ENCODE results near the gene BMP6. TPM values are rescaled to one million over a fixed set of nuclear protein-coding genes. Genes with fewer than 3 reads are reported as not detected.

BMP6 gene
- total RNA-seq, 1 experiment from 2014 or later = 0.82 TPM

DNA sequence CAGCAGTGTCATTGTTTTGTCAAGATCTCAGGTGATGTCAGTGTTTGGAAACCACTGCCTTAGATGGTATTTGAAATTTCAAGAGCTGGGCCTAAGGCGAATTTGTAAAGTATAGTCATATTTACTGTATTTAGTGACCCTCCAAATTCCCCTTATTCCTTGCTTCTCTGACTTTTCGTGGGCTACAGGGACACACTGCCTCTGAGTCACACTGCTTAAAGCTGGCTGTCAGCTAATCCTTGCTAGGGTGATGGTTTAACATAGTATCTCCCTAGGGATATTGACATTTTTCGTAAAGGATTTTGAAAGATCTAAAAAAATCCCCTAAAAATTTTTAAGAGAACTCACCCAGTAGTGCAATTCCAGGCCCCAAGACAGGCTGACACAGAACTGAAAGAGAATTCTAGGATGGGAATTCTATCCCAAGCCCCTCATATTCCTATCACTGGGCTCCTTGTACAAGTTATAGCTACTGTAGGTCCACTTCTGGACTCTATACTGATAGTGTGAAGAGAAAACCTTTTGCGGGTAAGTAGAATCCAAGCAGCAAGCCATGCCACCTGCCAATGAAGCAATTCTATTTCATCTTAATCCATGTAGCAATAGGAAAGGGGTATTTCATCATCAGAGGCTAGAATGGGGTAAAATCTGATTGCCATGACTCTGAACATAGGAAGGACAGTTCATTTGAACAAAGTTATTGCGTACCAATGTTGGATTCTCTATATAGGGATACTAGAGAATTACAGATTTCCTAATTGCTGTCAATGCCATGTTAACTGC, 4.3 kb downstream of the BMP6 start:
- Histone ChIP-seq H3K27me3 (peaks cover 29% of the 10 kb centered on the region), H3K9me3 (no peaks in the 10 kb centered on the region), H3K36me3 (no peaks in the 10 kb centered on the region), H3K4me3 (no peak overlapping the region)
- DNase-seq = no peak

DNA sequence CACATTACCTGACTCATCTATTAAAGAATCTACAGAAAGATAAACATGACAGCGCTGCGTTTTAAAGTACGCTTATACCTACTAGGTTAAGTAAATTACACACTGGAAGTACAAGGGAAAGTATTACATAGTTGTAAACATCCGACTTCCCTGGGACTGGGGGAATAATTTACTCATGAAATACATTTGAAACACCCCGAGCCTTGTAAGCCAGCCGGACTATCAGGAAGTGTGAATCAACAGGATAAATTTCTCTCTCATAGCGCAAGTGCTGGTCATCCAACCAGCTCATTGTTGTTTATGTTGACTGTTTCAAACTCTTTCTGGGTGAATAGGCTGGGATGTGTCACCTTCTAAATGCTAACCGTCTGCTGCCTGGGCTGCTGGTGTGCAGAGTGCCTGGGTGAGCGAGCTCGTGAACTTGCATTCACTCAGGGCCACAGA, 4.9 kb downstream of the BMP6 start:
- H3K4me3 ChIP-seq = no peak overlapping the region
- H3K27me3 ChIP-seq = peaks cover 23% of the 10 kb centered on the region
- DNase-seq = peak; percentile 79

DNA sequence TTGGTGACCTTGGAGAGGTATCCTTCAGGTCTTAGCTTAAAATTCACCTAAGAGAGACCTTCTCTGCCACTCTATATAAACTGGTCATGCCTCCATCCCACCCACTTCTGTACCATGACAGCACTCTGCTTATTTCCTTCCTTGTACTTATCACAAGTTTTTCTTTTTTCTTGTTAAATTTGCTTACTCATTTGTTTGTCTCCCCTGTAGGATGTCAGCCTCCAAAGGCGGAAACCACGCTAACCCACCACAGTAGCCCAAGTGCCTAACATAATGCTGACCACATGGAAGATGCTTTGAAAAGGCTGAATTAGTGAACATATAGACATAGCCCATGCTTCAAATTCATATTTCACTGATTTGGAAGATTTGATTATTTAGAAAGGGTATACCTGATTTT, 5.4 kb downstream of the BMP6 start:
- Histone ChIP-seq H3K4me3 (no peak overlapping the region), H3K27me3 (peaks cover 19% of the 10 kb centered on the region), H3K36me3 (no peaks in the 10 kb centered on the region), H3K9me3 (no peaks in the 10 kb centered on the region)
- no peak for DNase-seq

More for the DNA sequence above, 4.9 kb downstream of the BMP6 start:
- Histone ChIP-seq H3K36me3 (no peaks in the 10 kb centered on the region), H3K9me3 (no peaks in the 10 kb centered on the region)

DNA sequence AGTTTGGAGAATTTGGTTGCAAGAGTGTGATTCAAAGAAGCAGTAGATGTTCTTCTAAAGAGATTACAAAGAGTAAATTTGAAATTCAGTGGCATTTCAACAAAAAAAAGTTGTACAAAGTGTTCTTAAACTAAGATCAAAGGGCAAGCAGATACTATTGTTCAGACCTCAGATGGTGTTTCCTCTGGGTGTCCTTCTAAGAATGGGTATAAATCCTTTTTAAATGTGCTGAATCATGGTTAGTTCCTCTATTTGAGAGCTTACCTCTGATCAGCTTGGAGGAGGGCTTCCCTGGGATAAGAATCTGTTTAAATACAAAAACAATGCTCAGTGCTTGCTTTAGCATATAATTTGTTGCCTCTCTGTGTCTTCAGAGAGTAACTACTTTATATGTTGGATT, 6.3 kb downstream of the BMP6 start:
- Histone ChIP-seq H3K36me3 (no peaks in the 10 kb centered on the region), H3K4me3 (no peak overlapping the region), H3K27me3 (peaks cover 13% of the 10 kb centered on the region), H3K9me3 (no peaks in the 10 kb centered on the region)
- DNase-seq = no peak

DNA sequence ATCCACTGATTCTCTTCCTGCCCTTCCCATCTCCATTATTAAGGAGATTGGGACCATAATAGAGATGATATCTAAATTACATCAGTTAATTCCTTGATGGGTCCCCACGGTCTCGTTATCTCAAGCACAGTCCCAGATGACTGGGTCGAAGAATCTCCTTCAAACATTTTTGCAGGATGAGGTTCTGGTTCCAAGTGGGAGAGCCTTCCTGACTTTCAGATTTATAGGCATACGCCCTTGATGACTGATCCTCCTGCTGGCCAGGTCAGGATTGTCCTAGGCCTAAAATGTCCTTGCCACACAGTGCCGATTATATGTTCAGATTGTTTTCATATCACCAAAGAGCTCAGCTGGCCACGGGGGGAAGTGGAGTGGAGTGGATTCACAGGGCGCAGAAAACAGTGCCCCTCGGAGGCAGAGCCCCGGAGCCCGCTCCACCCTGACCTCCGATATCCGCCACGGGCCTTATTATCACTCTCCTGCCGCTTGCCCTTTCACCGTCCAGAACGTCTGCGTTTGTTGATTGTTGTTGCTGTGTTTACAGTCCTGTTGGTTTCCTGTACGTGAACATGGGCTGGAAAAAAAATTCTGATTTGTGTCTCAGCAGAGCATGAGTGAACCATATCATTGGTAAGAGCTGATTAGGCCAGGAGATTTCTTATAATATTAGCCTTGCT, 8.9 kb downstream of the BMP6 start:
- DNase-seq = no peak
- Histone ChIP-seq H3K36me3 (no peaks in the 10 kb centered on the region), H3K9me3 (no peaks in the 10 kb centered on the region), H3K27me3 (no peaks in the 10 kb centered on the region), H3K4me3 (no peak overlapping the region)

DNA sequence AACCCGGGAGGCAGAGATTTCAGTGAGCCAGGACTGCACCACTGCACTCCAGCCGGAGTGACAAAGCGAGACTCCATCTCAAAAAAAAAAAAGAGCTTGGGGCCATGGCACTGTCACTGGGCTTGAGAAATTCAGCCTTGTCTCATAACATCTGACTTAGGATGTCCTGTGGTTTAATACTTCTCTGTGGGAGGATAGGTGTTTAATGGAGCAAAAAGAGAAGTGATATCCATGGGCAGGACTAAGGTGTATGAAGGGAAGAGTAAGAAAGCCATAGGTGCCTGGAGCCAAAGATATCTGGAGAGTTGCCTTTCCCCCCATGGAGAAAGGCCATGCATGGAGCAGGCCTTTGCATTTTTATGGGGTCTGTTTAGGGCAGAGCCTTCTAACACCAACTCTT, 11.2 kb downstream of the BMP6 start:
- no peak for DNase-seq
- H3K36me3 ChIP-seq = no peaks in the 10 kb centered on the region
- H3K9me3 ChIP-seq = no peaks in the 10 kb centered on the region
- no peaks in the 10 kb centered on the region for H3K27me3 ChIP-seq
- H3K4me3 ChIP-seq = no peak overlapping the region

DNA sequence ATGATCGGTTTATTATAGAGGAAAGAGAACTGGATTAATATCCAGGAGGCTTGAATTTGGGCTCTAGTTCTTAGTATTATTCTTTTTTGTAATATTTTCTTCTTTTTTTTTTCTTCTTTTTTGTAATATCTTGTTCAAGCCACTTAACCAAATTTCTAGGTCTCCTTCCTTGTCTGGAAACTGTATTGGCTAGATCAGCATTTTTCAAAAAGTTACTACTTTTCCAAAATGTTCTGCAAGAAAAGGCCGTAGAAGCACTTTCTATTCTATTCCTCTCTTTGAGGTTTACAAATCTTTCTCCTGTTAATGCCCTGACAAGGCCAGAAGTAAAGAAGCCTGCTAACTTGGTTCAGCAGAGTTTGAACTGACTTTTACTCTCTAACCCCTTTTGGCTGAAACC, 12.0 kb downstream of the BMP6 start:
- Histone ChIP-seq H3K9me3 (no peaks in the 10 kb centered on the region), H3K4me3 (no peak overlapping the region), H3K27me3 (no peaks in the 10 kb centered on the region), H3K36me3 (no peaks in the 10 kb centered on the region)
- no peak for DNase-seq

DNA sequence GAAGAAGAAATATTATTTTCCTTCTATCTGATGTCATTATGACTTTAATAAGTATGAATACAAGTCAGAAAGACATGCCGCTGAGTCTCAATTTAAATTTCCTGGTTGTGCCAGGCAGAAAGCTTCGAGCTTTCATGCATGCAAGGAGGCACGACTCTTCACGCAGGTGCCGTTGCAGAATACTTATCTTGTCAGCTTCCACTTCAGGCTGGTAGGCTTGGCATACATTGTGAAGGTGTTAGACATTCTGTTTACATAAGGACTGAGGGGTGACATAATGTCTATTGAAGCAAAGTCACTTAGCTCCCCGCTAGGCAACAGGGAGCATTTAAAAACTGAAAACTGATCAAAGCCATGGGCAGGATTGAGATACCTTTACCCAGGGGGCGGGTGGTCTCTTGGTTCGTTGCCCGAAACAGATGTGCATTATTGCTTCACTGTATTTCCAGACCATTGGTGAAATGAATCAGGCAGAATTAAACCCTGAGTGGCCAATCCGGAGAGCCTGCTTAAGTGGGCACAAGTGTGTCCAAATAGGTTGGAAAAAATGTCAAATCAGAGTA, 16.4 kb downstream of the BMP6 start:
- H3K4me3 ChIP-seq = no peak overlapping the region
- no peaks in the 10 kb centered on the region for H3K27me3 ChIP-seq
- DNase-seq = no peak

DNA sequence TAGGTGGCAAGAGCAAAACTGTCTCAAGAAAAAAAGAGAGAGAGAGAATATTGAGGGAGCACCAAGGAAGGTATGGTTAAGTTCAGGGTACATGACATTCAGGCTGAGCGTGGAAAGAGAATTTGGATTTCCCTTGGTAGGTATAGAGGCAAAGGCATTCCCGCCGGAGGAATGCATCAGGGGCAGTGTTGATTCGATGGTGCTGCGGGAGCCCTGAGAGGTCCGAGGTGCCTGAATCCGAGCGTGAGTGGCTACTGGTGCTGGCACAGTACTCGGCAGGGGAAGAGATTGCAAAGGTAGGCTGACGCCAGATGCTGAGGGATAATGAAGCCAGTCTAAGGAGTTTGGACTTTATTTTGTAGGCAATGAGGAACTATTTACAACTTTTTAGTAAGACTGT, 20.0 kb downstream of the BMP6 start:
- H3K9me3 ChIP-seq = no peaks in the 10 kb centered on the region
- H3K36me3 ChIP-seq = no peaks in the 10 kb centered on the region
- H3K27me3 ChIP-seq = no peaks in the 10 kb centered on the region
- H3K4me3 ChIP-seq = no peak overlapping the region
- DNase-seq = no peak

More for the DNA sequence above, 16.4 kb downstream of the BMP6 start:
- Histone ChIP-seq H3K9me3 (no peaks in the 10 kb centered on the region), H3K36me3 (no peaks in the 10 kb centered on the region)

DNA sequence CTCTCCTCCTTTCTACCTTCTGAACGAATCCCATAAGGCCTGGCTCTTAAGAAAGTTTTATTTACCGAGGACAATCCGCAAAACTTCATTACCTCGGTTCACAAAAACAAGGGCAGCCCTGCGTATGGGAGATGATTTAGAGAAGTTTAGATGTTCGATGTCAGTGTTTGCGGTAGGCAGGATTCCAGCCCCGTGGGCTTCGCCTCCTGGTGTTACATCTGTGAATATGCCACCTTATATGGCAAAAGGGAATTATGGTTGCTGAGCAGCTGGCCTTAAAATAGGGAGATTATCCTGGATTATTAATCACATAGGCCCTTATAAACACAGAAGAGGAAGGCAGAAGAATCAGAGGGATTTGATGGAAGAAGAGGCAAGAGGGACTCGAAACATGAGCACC, 21.1 kb downstream of the BMP6 start:
- Histone ChIP-seq H3K9me3 (no peaks in the 10 kb centered on the region), H3K36me3 (no peaks in the 10 kb centered on the region), H3K4me3 (no peak overlapping the region), H3K27me3 (no peaks in the 10 kb centered on the region)
- DNase-seq = no peak

DNA sequence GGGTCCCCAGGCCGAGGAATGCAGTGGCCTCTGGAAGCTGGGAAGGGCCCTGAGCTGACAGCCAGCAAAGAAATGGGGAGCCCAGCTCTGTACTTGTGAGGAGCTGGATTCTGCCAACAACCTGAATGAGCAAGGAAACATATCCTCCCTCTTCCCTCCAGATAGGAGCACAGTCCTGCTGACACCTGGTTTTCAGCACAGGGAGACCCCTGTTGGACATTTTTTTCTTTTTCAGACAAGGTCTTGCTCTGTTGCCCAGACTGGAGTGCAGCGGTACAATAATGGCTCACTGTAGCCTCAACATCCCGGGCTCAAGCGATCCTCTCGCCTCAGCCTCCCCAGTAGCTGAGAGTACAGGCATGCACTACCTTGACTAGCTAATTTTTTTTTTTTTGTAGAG, 21.5 kb downstream of the BMP6 start:
- H3K36me3 ChIP-seq = no peaks in the 10 kb centered on the region
- H3K9me3 ChIP-seq = no peaks in the 10 kb centered on the region
- no peak overlapping the region for H3K4me3 ChIP-seq
- no peaks in the 10 kb centered on the region for H3K27me3 ChIP-seq
- no peak for DNase-seq

DNA sequence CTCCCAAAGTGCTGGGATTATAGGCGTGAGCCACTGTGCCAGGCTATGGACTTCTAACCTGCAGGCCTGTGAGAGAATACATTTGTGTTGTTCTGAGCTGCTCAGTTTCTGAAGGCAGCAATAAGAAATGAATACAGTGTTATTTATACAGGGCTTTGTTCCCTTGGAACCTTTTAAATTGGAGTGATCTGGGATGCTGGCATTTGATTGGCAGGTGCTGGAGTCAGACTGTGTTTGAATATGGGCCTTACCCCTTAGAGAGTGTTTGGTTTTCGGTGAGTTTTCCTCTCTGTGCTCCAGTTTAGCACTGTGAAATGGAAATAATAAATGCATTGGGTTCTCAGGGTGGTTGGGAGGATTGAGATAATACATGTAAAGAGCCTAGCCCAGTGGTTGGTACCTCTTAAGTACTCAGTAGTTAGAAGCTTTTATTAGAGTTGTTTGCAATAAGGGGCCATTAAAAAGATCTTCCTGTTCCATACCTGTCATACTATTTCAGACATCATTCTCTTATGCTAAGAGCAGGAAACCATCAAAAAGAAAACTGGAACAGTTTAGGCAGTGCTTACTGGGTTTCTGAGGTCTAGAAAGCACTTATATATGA, 22.1 kb downstream of the BMP6 start:
- no peaks in the 10 kb centered on the region for H3K9me3 ChIP-seq

DNA sequence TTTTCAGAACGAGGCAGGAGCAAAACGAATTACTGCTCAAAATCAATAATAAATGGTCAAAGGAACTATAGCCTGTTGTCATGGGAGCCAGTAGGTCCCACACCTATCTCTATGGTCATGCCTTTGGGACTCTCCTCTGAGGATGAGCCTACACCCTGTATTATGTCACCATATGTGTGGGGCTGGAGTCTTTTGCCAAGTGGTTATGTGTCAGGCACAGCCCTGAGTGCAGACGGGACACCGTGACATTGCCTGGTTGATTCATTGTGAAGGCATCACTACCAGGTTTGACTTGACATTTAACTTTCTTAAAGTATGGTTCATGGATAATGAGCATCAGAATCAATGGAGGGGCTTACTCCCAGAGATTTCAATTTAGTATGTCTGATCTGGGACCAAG, 23.6 kb downstream of the BMP6 start:
- Histone ChIP-seq H3K4me3 (no peak overlapping the region), H3K36me3 (no peaks in the 10 kb centered on the region), H3K9me3 (no peaks in the 10 kb centered on the region), H3K27me3 (no peaks in the 10 kb centered on the region)
- DNase-seq = no peak

More for the DNA sequence above, 22.1 kb downstream of the BMP6 start:
- no peaks in the 10 kb centered on the region for H3K36me3 ChIP-seq
- no peak for DNase-seq
- H3K4me3 ChIP-seq = no peak overlapping the region
- H3K27me3 ChIP-seq = no peaks in the 10 kb centered on the region

DNA sequence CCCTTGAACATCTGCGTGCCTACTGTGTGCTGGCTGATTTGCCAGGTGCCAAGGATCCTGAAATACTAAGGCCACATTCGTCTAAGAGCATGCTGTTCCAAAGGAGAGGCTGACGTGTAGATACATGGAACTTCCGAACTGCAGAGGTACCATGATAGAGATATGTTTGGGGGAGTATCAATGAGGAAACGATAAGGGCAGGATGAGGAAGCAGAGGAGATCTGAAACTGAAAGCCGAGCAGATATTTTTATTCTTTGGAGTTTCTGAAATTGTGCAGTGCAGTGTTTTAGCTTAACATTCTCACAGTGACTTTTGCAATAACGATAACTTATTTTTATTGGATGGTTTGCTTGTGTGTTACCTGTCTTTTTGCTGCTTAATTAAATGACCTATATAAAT, 24.3 kb downstream of the BMP6 start:
- Histone ChIP-seq H3K4me3 (no peak overlapping the region), H3K9me3 (no peaks in the 10 kb centered on the region; the same call in 1 of the 2 replicates), H3K27me3 (no peaks in the 10 kb centered on the region), H3K36me3 (no peaks in the 10 kb centered on the region)
- no peak for DNase-seq

DNA sequence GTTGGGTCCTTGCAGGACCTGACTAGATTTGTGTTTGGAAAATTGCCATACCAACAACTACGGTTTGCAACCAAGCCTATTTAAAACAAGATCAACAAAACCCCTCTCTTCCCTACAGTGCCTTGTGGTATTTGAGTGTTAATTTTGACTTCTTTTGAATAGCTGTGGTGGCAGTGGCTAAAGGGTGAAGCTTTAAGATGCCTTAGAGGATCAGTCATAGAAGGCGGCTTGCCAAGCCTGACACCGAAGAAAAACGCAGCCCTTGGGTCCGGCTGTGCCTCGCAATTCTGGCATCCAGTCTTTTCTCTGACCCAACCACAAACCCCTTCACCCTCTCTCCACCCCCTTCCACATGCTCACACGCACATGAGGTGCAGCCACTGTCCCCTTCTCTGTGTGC, 32.6 kb downstream of the BMP6 start:
- Histone ChIP-seq H3K4me3 (no peak overlapping the region), H3K9me3 (peaks cover 3% of the 10 kb centered on the region; the same call in 1 of the 2 replicates), H3K27me3 (no peaks in the 10 kb centered on the region), H3K36me3 (no peaks in the 10 kb centered on the region)
- peak; percentile 89 for DNase-seq

DNA sequence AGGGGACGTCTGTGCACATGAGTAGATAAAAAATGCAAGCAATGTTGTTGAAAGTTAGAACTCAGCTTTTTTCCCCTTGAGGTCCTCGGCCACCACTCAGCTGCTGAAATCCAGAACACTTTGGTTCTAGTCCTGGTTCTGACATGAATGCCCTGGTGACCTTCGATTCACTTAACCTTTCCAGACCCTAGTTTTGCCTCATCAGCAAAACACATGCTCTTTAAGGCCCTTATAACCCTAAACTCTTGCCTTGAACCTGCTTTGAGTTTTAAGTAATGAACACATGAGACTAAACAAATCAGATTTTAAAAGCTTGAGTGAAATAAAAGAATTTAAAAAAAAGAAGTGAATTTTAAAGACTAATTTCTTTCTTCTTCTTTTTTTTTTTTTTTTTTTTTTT, 33.4 kb downstream of the BMP6 start:
- DNase-seq = no peak
- H3K9me3 ChIP-seq = peaks cover 3% of the 10 kb centered on the region; the same call in 1 of the 2 replicates
- H3K27me3 ChIP-seq = no peaks in the 10 kb centered on the region
- H3K4me3 ChIP-seq = no peak overlapping the region
- no peaks in the 10 kb centered on the region for H3K36me3 ChIP-seq

DNA sequence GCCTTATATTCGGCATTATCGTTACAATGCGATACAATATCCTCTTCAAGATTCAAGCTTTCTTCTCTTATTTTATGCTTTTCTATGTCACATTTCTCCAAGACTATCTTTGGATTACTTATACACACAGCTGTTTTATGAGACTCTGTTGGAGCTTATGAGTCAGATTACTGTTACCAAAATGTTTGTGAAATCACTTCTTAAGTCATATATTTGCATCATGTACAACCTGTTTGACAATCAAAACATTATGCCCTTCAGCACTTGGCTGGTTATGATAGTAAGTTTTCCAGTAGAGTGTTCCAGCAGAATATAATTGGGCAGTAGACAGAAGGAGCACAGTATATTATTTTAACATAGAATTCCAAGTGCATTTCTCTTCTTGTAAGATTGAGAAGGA, 35.2 kb downstream of the BMP6 start:
- H3K9me3 ChIP-seq = 0 out of 2 replicates have a peak, but pooled peaks cover 3% of the 10 kb centered on the region
- H3K27me3 ChIP-seq = no peaks in the 10 kb centered on the region
- DNase-seq = no peak
- H3K4me3 ChIP-seq = no peak overlapping the region
- H3K36me3 ChIP-seq = no peaks in the 10 kb centered on the region
